Spleen (tissue), 7 donors: Measurements from ENCODE around the gene RABL6.

ENCODE experiments used
- CTCF ChIP-seq, 11 experiments: fragments of 200-600 bp in 7 of 11; fragments of 450-650 bp in 4 of 11; sonication (generic) in 4 of 11; IDR thresholded peaks in 8 of 11; conservative IDR thresholded peaks in 3 of 11; 1 replicate in 7 of 11; 2 replicates in 4 of 11; pipeline versions ENCODE4 v1.4.0 to v1.8.0; 2016 to 2021; ENCODE audit warnings: antibody characterized with exemption in 11 of 11, inconsistent platforms in 4 of 11, mild to moderate bottlenecking in 1 of 11
- POLR2A ChIP-seq, 3 donors: fragments of 450-650 bp; IDR thresholded peaks; one replicate each; pipeline ENCODE4 v1.5.1; 2017; ENCODE audit warnings: antibody characterized with exemption in 3 of 3, mild to moderate bottlenecking in 1 of 3
- POLR2AphosphoS5 ChIP-seq, 3 donors: sonication (generic); formaldehyde crosslinking; IDR thresholded peaks; one replicate each; pipeline ENCODE4 v1.5.1; 2017; ENCODE audit warnings: antibody characterized with exemption in 3 of 3
- donor health status: DM: no; HTN: no; CAD: no; lungs with moderate emphysema.
- donor health status: DM: no; HTN: no; CAD: no.
- donor health status: DM: no; HTN: no; CAD: no.

GRCh38 chr9:136880651-136881050, 72.9 kb downstream of the RABL6 start:
- TF ChIP-seq POLR2AphosphoS5 (IDR thresholded peaks at IDR 0.05), result no peak
- no peak for TF ChIP-seq CTCF (IDR thresholded peaks at IDR 0.05 in 8 of 11, conservative IDR thresholded peaks at IDR 0.05 in 3 of 11)
- no peak for TF ChIP-seq POLR2A (IDR thresholded peaks at IDR 0.05)
